Fibroblast of villous mesenchyme (primary cell): ENCODE data around the gene NR6A1. TPM values are rescaled to one million over a fixed set of nuclear protein-coding genes. Genes with fewer than 3 reads are reported as not detected.

Experiments used
- DNase-seq: peaks from one replicate; pipeline ENCODE4 v3.0.0-alpha.2; 2010; ENCODE audit warnings: low read depth
- H3K4me3 ChIP-seq: 2 replicates; pipeline ENCODE4 v1.5.1; 2011; ENCODE audit warnings: low read depth, mild to moderate bottlenecking, low read length
- total RNA-seq: library from RNA; depleted of rRNA; stranded (reverse); fragments of >200 nt; gene quantifications from 2 replicates; pipeline ENCODE4 v1.2.3, GENCODE V29; 2012
- TF ChIP-seq, protein P1 (sequence below): IDR thresholded peaks from 2 replicates; pipeline ENCODE4 v1.5.1; 2012; ENCODE audit warnings: low read depth, mild to moderate bottlenecking, low read length; ENCODE audit not compliant: insufficient read depth

The NR6A1 gene
- total RNA-seq, 1 donor = under 0.01 TPM

DNA sequence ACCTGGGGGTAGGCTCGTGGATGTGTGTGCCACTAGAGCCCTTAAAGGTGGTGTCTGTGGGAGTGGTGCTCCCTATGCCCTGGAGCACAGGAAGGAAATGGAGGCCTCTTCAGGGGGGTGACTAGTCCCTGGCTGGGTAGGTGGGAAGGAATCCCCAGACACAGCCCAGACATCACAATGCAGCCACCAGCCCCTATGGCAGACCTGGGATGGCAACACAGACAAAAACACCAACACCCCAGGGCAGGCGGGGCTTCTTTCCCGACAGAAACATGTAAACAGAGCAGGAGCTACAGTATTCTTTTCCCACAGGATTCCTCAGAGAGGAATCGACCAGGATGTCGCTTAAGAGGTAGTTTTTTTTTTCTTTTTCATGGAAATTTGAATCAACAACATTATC, 253.5 kb downstream of the NR6A1 start:
- no peak for DNase-seq
- TF ChIP-seq, protein P1, sequence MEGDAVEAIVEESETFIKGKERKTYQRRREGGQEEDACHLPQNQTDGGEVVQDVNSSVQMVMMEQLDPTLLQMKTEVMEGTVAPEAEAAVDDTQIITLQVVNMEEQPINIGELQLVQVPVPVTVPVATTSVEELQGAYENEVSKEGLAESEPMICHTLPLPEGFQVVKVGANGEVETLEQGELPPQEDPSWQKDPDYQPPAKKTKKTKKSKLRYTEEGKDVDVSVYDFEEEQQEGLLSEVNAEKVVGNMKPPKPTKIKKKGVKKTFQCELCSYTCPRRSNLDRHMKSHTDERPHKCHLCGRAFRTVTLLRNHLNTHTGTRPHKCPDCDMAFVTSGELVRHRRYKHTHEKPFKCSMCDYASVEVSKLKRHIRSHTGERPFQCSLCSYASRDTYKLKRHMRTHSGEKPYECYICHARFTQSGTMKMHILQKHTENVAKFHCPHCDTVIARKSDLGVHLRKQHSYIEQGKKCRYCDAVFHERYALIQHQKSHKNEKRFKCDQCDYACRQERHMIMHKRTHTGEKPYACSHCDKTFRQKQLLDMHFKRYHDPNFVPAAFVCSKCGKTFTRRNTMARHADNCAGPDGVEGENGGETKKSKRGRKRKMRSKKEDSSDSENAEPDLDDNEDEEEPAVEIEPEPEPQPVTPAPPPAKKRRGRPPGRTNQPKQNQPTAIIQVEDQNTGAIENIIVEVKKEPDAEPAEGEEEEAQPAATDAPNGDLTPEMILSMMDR = no peak
- H3K4me3 ChIP-seq = no peak overlapping the region

DNA sequence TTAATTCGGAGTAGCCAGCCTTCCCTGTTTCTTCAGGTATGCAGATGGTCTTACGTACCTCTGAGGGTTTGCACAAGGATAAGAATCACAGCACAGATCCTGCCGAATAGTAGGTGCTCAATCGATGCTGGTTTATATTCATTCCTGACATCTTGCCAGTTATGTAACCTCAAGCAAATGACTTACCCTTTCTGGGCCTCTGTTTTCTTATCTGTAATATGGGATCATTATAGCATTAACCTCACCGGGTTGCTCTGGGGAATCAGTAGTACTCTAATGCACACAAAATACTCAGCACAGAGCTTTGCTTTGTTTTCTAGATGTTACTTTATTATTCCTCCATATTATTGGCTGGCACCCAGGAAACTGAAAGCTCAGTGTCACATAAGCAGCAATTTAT, 256.2 kb downstream of the NR6A1 start:
- no peak for DNase-seq
- TF ChIP-seq, protein P1 = no peak
- no peak overlapping the region for H3K4me3 ChIP-seq

DNA sequence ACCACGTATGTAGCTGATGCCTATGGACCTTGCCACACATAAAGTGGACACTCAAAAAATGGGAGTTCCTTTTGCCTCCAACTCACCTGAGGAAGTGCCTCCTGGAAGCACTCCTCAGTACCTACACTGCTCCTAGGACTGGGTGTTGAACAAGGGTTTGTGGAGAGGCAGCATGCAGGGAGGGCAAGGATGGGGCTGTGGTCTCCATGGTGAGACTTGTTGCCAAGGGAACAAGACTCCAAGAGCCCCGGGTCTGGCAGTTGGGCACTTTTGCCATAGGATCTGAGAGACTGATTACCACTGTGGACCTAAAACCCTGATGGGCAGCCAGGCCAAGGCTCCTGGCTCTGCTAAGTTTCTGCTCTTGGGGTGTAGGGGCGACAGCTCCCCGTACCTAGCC, 257.0 kb downstream of the NR6A1 start:
- TF ChIP-seq, protein P1 = no peak
- no peak for DNase-seq
- no peak overlapping the region for H3K4me3 ChIP-seq

DNA sequence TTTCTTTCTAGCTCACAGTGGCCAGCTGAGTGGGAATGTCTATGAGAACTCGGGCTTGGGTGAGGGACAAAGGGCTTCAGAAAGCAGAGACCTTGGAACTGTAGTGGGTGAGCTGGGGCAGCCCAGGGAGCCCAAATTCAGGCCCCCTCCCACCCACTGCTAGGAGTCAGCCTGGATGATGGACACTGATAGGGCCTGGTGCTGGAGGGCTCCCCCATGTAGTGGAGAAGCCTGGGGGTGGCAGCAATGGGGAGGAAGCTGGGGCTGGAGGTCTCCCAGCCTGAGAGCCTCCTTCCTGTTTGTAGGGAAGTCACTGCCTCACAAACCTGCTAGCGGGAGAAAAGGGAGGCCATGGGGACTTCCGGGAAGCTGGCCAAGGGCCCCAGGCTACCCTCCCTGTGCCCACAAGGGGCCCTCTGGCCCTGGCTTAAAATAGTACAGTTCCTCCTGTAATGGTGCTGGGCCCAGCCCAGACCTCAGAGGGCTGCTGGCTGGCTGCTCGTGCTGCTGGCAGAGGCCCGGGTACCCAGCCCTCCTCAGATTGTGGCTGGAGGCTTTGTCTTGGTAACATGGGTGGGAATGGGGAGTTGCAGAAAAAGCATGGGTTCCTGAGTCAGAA, 257.6 kb downstream of the NR6A1 start:
- H3K4me3 ChIP-seq = no peak overlapping the region
- DNase-seq = no peak
- TF ChIP-seq, protein P1 = no peak

DNA sequence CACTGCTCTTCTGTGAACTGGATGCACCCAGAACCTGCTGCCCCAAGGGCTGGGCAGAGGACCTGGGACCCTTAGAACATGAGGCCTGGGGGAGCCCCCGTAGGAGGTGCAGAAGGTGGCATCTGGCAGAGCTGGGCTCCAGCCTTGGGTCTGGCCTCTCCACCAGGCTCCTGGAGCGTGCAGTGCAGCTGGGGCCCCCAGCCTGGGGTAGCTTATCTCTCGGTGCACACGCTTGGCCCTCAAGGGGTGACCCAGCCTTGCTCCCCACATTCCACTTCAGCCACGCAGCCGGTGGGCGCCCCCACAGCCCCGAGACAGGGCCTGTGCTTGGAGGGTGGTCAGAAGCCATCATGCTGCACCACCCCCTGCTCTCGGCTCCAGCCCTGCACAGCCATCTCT, 258.3 kb downstream of the NR6A1 start:
- no peak overlapping the region for H3K4me3 ChIP-seq
- TF ChIP-seq, protein P1 = no peak
- no peak for DNase-seq

- TF ChIP-seq, protein P1 = no peak
- DNase-seq = peak; percentile 8
- H3K4me3 ChIP-seq = no peak overlapping the region
Observed at GRCh38 chr9:124511891-124512805, 259.0 kb downstream of the NR6A1 start.
